Measurements from ENCODE around the gene PIK3R6. TPM values are rescaled to one million over a fixed set of nuclear protein-coding genes. Genes with fewer than 3 reads are reported as not detected.

Gene PIK3R6
- total RNA-seq, 1 experiment from 2014 or later: not detected

- Mint-ChIP-seq H3K4me3 (ENCODE audit: unreplicated experiment) (no peak overlapping the region), H3K36me3 (ENCODE audit: insufficient read depth, unreplicated experiment) (no peaks in the 10 kb centered on the region), H3K4me1 (ENCODE audit: low read depth, unreplicated experiment) (no peaks in the 10 kb centered on the region), H3K27ac (ENCODE audit: unreplicated experiment) (no peak overlapping the region), H3K9me3 (ENCODE audit: unreplicated experiment) (no peaks in the 10 kb centered on the region), H3K27me3 (ENCODE audit: insufficient read depth, unreplicated experiment) (no peaks in the 10 kb centered on the region)
- H3K4me3 ChIP-seq (ENCODE audit: low read depth, low read length): no peak overlapping the region
- CTCF ChIA-PET: no interaction called here
- intact Hi-C loops (cut with micrococcal nuclease; ENCODE audit: unreplicated experiment): no loop called here
- H3K4me1 ChIP-seq: no peaks in the 10 kb centered on the region
- H3K36me3 ChIP-seq (ENCODE audit: control insufficient read depth, insufficient read depth, low read length): no peaks in the 10 kb centered on the region
- POLR2A ChIA-PET: no interaction called here
- TF ChIP-seq CTCF (IDR thresholded peaks at IDR 0.05; ENCODE audit: insufficient read depth in 1 of 2, low read depth in 1 of 2, low read length in 1 of 2, severe bottlenecking in 1 of 2, unreplicated experiment in 1 of 2): no peak
- no peak for DNase-seq
- H3K27me3 ChIP-seq (replicated peaks; ENCODE audit: control insufficient read depth, insufficient read depth, low read length): no peaks in the 10 kb centered on the region
- H3K9me3 ChIP-seq: no peaks in the 10 kb centered on the region
- no TSS peak for BruUV-seq (replicated peaks)
Observed at GRCh38 chr17:8828517-8828875, 39.0 kb downstream of the PIK3R6 start.

- DNase-seq: no peak
- no peak for TF ChIP-seq CTCF (IDR thresholded peaks at IDR 0.05; ENCODE audit: insufficient read depth in 1 of 2, low read depth in 1 of 2, low read length in 1 of 2, severe bottlenecking in 1 of 2, unreplicated experiment in 1 of 2)
- CTCF ChIA-PET: no interaction called here
Observed at GRCh38 chr17:8826808-8827435, 40.6 kb downstream of the PIK3R6 start.

GRCh38 chr17:8825802-8826201, 41.7 kb downstream of the PIK3R6 start:
- intact Hi-C loops (cut with micrococcal nuclease; ENCODE audit: unreplicated experiment): no loop called here
- DNase-seq: no peak
- Histone ChIP-seq H3K4me1 (no peaks in the 10 kb centered on the region), H3K36me3 (ENCODE audit: control insufficient read depth, insufficient read depth, low read length) (no peaks in the 10 kb centered on the region), H3K27me3 (replicated peaks; ENCODE audit: control insufficient read depth, insufficient read depth, low read length) (no peaks in the 10 kb centered on the region), H3K4me3 (ENCODE audit: low read depth, low read length) (no peak overlapping the region), H3K9me3 (no peaks in the 10 kb centered on the region)
- CTCF ChIA-PET: no interaction called here
- Mint-ChIP-seq H3K27ac (ENCODE audit: unreplicated experiment) (no peak overlapping the region), H3K9me3 (ENCODE audit: unreplicated experiment) (no peaks in the 10 kb centered on the region), H3K4me3 (ENCODE audit: unreplicated experiment) (no peak overlapping the region), H3K4me1 (ENCODE audit: low read depth, unreplicated experiment) (no peaks in the 10 kb centered on the region), H3K27me3 (ENCODE audit: insufficient read depth, unreplicated experiment) (no peaks in the 10 kb centered on the region), H3K36me3 (ENCODE audit: insufficient read depth, unreplicated experiment) (no peaks in the 10 kb centered on the region)
- TF ChIP-seq CTCF (IDR thresholded peaks at IDR 0.05; ENCODE audit: insufficient read depth in 1 of 2, low read depth in 1 of 2, low read length in 1 of 2, severe bottlenecking in 1 of 2, unreplicated experiment in 1 of 2): no peak
- POLR2A ChIA-PET: no interaction called here
- BruUV-seq (replicated peaks): no TSS peak

More at GRCh38 chr17:8826808-8827435, 40.6 kb downstream of the PIK3R6 start:
- H3K9me3 Mint-ChIP-seq (ENCODE audit: unreplicated experiment): no peaks in the 10 kb centered on the region
- H3K4me1 Mint-ChIP-seq (ENCODE audit: low read depth, unreplicated experiment): no peaks in the 10 kb centered on the region
- BruUV-seq (replicated peaks): no TSS peak
- intact Hi-C loops (cut with micrococcal nuclease; ENCODE audit: unreplicated experiment): no loop called here
- no peaks in the 10 kb centered on the region for H3K36me3 Mint-ChIP-seq (ENCODE audit: insufficient read depth, unreplicated experiment)
- H3K27ac Mint-ChIP-seq (ENCODE audit: unreplicated experiment): no peak overlapping the region
- H3K27me3 Mint-ChIP-seq (ENCODE audit: insufficient read depth, unreplicated experiment): no peaks in the 10 kb centered on the region
- no peaks in the 10 kb centered on the region for H3K4me1 ChIP-seq
- POLR2A ChIA-PET: no interaction called here
- no peak overlapping the region for H3K4me3 ChIP-seq (ENCODE audit: low read depth, low read length)
- no peaks in the 10 kb centered on the region for H3K36me3 ChIP-seq (ENCODE audit: control insufficient read depth, insufficient read depth, low read length)
- H3K27me3 ChIP-seq (replicated peaks; ENCODE audit: control insufficient read depth, insufficient read depth, low read length): no peaks in the 10 kb centered on the region
- H3K4me3 Mint-ChIP-seq (ENCODE audit: unreplicated experiment): no peak overlapping the region
- no peaks in the 10 kb centered on the region for H3K9me3 ChIP-seq
